ENCODE measurements around the gene SULF2.

Gene SULF2

DNA sequence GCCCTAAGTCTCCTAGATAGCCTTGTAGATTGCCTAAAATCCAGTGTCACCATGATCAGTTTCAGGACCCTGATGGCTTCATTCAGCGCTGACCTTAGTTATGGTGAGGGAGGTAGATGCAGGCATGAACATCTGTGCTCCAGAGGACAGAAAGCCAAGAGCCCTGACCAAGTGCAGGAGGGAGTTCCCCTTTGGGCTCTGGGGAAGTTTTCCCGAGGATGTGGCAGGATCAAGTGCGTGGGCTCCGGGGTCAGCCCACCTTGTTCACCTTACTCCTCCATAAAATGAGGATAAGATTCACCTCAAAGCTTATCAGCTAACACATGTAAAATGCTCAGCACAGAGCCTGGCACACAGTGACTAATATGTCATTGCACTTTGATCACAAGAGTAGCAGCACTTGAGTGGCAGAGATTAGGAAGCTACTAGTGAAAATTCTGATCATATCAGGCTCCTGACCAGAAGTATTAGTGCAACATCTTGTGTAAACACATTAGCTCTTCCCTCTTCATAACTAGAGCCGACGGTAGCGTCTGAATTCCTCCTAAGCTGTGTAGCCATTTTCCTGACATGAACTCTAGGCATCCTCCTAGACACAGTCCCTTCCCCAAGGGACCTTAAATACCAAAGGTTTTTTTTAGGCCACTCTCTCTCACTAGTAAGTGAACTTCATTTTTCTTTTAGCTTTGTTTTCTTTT, 125.2 kb downstream of the SULF2 start:
- Histone ChIP-seq H3K36me3 (ENCODE audit: insufficient read depth, low read length) (no peaks in the 10 kb centered on the region; the same call in 1 of the 2 replicates), H2AFZ (ENCODE audit: low read length) (no peak overlapping the region), H3K9me2 (replicated peaks; ENCODE audit: low read depth, low read length) (no peaks in the 10 kb centered on the region), H3K27me3 (ENCODE audit: insufficient read depth, low read length, poor library complexity, severe bottlenecking) (no peaks in the 10 kb centered on the region), H3K4me2 (ENCODE audit: low read depth, low read length, poor library complexity, severe bottlenecking) (no peak overlapping the region), H3K4me3 (ENCODE audit: low read length, poor library complexity, severe bottlenecking) (no peak overlapping the region), H3K4me1 (ENCODE audit: insufficient read depth, low read length, poor library complexity, severe bottlenecking) (no peaks in the 10 kb centered on the region), H3K9ac (ENCODE audit: low read depth, low read length, poor library complexity, severe bottlenecking) (no peak overlapping the region), H3F3A (ENCODE audit: low read depth) (no peaks in the 10 kb centered on the region), H3K9me3 (ENCODE audit: insufficient read depth, low read depth, low read length) (no peaks in the 10 kb centered on the region), H4K20me1 (ENCODE audit: insufficient read depth, low read length, poor library complexity, severe bottlenecking) (no peaks in the 10 kb centered on the region), H3K79me2 (ENCODE audit: insufficient read depth, low read length) (no peaks in the 10 kb centered on the region)
- TF ChIP-seq, protein P1, sequence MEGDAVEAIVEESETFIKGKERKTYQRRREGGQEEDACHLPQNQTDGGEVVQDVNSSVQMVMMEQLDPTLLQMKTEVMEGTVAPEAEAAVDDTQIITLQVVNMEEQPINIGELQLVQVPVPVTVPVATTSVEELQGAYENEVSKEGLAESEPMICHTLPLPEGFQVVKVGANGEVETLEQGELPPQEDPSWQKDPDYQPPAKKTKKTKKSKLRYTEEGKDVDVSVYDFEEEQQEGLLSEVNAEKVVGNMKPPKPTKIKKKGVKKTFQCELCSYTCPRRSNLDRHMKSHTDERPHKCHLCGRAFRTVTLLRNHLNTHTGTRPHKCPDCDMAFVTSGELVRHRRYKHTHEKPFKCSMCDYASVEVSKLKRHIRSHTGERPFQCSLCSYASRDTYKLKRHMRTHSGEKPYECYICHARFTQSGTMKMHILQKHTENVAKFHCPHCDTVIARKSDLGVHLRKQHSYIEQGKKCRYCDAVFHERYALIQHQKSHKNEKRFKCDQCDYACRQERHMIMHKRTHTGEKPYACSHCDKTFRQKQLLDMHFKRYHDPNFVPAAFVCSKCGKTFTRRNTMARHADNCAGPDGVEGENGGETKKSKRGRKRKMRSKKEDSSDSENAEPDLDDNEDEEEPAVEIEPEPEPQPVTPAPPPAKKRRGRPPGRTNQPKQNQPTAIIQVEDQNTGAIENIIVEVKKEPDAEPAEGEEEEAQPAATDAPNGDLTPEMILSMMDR (conservative IDR thresholded peaks at IDR 0.05; ENCODE audit: low read length) = no peak
- TF ChIP-seq EZH2phosphoT487 (IDR thresholded peaks at IDR 0.05; ENCODE audit: borderline replicate concordance) = no peak

- Histone ChIP-seq H2AFZ (ENCODE audit: low read length) (no peak overlapping the region), H3K9ac (ENCODE audit: low read depth, low read length, poor library complexity, severe bottlenecking) (no peak overlapping the region), H3K9me3 (ENCODE audit: insufficient read depth, low read depth, low read length) (no peaks in the 10 kb centered on the region), H3K4me3 (ENCODE audit: low read length, poor library complexity, severe bottlenecking) (no peak overlapping the region), H3F3A (ENCODE audit: low read depth) (no peaks in the 10 kb centered on the region), H3K4me1 (ENCODE audit: insufficient read depth, low read length, poor library complexity, severe bottlenecking) (no peaks in the 10 kb centered on the region), H3K4me2 (ENCODE audit: low read depth, low read length, poor library complexity, severe bottlenecking) (no peak overlapping the region), H3K36me3 (ENCODE audit: insufficient read depth, low read length) (peaks cover 20% of the 10 kb centered on the region; the same call in 1 of the 2 replicates), H3K27me3 (ENCODE audit: insufficient read depth, low read length, poor library complexity, severe bottlenecking) (no peaks in the 10 kb centered on the region), H3K9me2 (replicated peaks; ENCODE audit: low read depth, low read length) (no peaks in the 10 kb centered on the region), H3K79me2 (ENCODE audit: insufficient read depth, low read length) (no peaks in the 10 kb centered on the region), H4K20me1 (ENCODE audit: insufficient read depth, low read length, poor library complexity, severe bottlenecking) (no peaks in the 10 kb centered on the region)
- TF ChIP-seq, protein P1 (conservative IDR thresholded peaks at IDR 0.05; ENCODE audit: low read length) = no peak
- no peak for TF ChIP-seq EZH2phosphoT487 (IDR thresholded peaks at IDR 0.05; ENCODE audit: borderline replicate concordance)
These were observed 129.0 kb downstream of the SULF2 start for GRCh38 chr20:47656318-47656717.

DNA sequence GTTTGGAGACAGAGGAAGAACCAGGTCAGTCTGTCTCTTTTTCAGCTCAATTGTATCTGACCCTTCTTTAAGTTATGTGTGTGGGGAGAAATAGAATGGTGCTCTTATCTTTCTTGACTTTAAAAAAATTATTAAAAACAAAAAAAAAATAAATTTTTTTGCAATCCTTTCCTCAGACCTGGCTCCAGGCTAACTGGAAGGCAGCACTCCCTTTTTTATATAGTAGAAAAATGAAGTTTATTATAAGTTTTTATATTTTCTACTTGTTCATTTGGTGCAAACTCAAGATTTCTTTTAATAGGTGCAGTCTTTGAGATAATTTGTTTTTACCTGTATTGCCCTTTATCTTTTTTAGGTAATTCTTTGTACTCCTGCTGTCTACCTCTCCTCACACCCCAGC, 129.6 kb downstream of the SULF2 start:
- H3K36me3 ChIP-seq (ENCODE audit: insufficient read depth, low read length) = peaks cover 26% of the 10 kb centered on the region; the same call in 1 of the 2 replicates

More for the DNA sequence above, 129.6 kb downstream of the SULF2 start:
- no peak overlapping the region for H3K9ac ChIP-seq (ENCODE audit: low read depth, low read length, poor library complexity, severe bottlenecking)
- no peaks in the 10 kb centered on the region for H4K20me1 ChIP-seq (ENCODE audit: insufficient read depth, low read length, poor library complexity, severe bottlenecking)
- H3K9me2 ChIP-seq (replicated peaks; ENCODE audit: low read depth, low read length) = no peaks in the 10 kb centered on the region
- no peaks in the 10 kb centered on the region for H3K9me3 ChIP-seq (ENCODE audit: insufficient read depth, low read depth, low read length)
- TF ChIP-seq EZH2phosphoT487 (IDR thresholded peaks at IDR 0.05; ENCODE audit: borderline replicate concordance) = no peak
- TF ChIP-seq, protein P1 (conservative IDR thresholded peaks at IDR 0.05; ENCODE audit: low read length) = no peak
- no peaks in the 10 kb centered on the region for H3F3A ChIP-seq (ENCODE audit: low read depth)
- H3K4me2 ChIP-seq (ENCODE audit: low read depth, low read length, poor library complexity, severe bottlenecking) = no peak overlapping the region
- no peaks in the 10 kb centered on the region for H3K79me2 ChIP-seq (ENCODE audit: insufficient read depth, low read length)
- no peaks in the 10 kb centered on the region for H3K4me1 ChIP-seq (ENCODE audit: insufficient read depth, low read length, poor library complexity, severe bottlenecking)
- H3K27me3 ChIP-seq (ENCODE audit: insufficient read depth, low read length, poor library complexity, severe bottlenecking) = no peaks in the 10 kb centered on the region
- H3K4me3 ChIP-seq (ENCODE audit: low read length, poor library complexity, severe bottlenecking) = no peak overlapping the region
- H2AFZ ChIP-seq (ENCODE audit: low read length) = no peak overlapping the region
